Spleen (tissue), 7 donors: ENCODE measurements around the gene HSP90B1.
A peak's percentile ranks its signal among the peaks of the same experiment; 100 is the strongest.

Experiments used
- POLR2A ChIP-seq, 3 donors: fragments of 450-650 bp; IDR thresholded peaks; one replicate each; pipeline ENCODE4 v1.5.1; 2017; ENCODE audit warnings: antibody characterized with exemption in 3 of 3, mild to moderate bottlenecking in 1 of 3
- POLR2AphosphoS5 ChIP-seq, 3 donors: sonication (generic); formaldehyde crosslinking; IDR thresholded peaks; one replicate each; pipeline ENCODE4 v1.5.1; 2017; ENCODE audit warnings: antibody characterized with exemption in 3 of 3
- TF ChIP-seq, protein P1 (sequence below), 11 experiments: fragments of 200-600 bp in 7 of 11; fragments of 450-650 bp in 4 of 11; sonication (generic) in 4 of 11; IDR thresholded peaks in 8 of 11; conservative IDR thresholded peaks in 3 of 11; 1 replicate in 7 of 11; 2 replicates in 4 of 11; pipeline versions ENCODE4 v1.4.0 to v1.8.0; 2016 to 2021; ENCODE audit warnings: antibody characterized with exemption in 11 of 11, inconsistent platforms in 4 of 11, mild to moderate bottlenecking in 1 of 11
- donor health status: DM: no; HTN: no; CAD: no; lungs with moderate emphysema.
- donor health status: DM: no; HTN: no; CAD: no.
- donor health status: DM: no; HTN: no; CAD: no.

- TF ChIP-seq POLR2A (IDR thresholded peaks at IDR 0.05) (no peak), POLR2AphosphoS5 (IDR thresholded peaks at IDR 0.05) (peak in 1 of 3 donors; percentile 54)
- TF ChIP-seq, protein P1, sequence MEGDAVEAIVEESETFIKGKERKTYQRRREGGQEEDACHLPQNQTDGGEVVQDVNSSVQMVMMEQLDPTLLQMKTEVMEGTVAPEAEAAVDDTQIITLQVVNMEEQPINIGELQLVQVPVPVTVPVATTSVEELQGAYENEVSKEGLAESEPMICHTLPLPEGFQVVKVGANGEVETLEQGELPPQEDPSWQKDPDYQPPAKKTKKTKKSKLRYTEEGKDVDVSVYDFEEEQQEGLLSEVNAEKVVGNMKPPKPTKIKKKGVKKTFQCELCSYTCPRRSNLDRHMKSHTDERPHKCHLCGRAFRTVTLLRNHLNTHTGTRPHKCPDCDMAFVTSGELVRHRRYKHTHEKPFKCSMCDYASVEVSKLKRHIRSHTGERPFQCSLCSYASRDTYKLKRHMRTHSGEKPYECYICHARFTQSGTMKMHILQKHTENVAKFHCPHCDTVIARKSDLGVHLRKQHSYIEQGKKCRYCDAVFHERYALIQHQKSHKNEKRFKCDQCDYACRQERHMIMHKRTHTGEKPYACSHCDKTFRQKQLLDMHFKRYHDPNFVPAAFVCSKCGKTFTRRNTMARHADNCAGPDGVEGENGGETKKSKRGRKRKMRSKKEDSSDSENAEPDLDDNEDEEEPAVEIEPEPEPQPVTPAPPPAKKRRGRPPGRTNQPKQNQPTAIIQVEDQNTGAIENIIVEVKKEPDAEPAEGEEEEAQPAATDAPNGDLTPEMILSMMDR (IDR thresholded peaks at IDR 0.05 in 8 of 11, conservative IDR thresholded peaks at IDR 0.05 in 3 of 11) = no peak
Measured at GRCh38 chr12:103930787-103931735, 851 bp downstream of the HSP90B1 start.
